Neural cell (in vitro differentiated cells): ENCODE data around the gene LEPR.

Source experiments
- MXI1 ChIP-seq: fragments of 450-650 bp; conservative IDR thresholded peaks from 2 replicates; pipeline ENCODE4 v1.6.1; 2014; ENCODE audit warnings: antibody characterized with exemption, mild to moderate bottlenecking; ENCODE audit not compliant: poor library complexity, severe bottlenecking
- TF ChIP-seq, protein P1 (sequence below): fragments of 450-650 bp; IDR thresholded peaks from 2 replicates; pipeline ENCODE4 v1.5.1; 2014; ENCODE audit warnings: antibody characterized with exemption, mild to moderate bottlenecking, moderate library complexity; ENCODE audit not compliant: poor library complexity, severe bottlenecking

DNA sequence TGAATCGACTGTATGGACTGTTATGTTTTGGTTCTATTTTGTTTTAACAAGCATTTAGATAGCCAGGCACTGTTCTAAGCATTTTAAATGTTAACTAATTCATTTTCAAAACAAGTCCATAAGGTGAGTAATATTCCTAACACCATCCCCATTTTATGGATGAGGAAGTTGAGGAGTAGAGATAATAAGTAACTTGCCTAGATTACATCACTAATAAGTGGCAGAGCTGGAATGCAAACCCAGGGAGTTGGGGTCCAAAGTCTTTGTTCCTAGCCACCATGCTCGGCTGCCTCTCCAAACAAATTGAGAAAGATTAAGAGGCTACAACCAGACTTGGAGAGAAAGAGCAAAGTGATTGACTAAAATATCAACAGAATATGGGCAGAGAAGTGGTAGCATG, 12.6 kb upstream of the LEPR start:
- TF ChIP-seq, protein P1, sequence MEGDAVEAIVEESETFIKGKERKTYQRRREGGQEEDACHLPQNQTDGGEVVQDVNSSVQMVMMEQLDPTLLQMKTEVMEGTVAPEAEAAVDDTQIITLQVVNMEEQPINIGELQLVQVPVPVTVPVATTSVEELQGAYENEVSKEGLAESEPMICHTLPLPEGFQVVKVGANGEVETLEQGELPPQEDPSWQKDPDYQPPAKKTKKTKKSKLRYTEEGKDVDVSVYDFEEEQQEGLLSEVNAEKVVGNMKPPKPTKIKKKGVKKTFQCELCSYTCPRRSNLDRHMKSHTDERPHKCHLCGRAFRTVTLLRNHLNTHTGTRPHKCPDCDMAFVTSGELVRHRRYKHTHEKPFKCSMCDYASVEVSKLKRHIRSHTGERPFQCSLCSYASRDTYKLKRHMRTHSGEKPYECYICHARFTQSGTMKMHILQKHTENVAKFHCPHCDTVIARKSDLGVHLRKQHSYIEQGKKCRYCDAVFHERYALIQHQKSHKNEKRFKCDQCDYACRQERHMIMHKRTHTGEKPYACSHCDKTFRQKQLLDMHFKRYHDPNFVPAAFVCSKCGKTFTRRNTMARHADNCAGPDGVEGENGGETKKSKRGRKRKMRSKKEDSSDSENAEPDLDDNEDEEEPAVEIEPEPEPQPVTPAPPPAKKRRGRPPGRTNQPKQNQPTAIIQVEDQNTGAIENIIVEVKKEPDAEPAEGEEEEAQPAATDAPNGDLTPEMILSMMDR = no peak
- no peak for TF ChIP-seq MXI1
